Gastroesophageal sphincter (tissue), 3 donors: ENCODE measurements around the gene LRCOL1.

ENCODE experiments used
- CTCF ChIP-seq, 4 experiments: fragments of 200-600 bp in 2 of 4; fragments of 450-650 bp in 2 of 4; sonication (generic) in 1 of 4; IDR thresholded peaks; one replicate each; pipeline ENCODE4 v1.5.1; 2017 to 2019; ENCODE audit warnings: antibody characterized with exemption in 4 of 4, mild to moderate bottlenecking in 2 of 4, moderate library complexity in 2 of 4
- POLR2A ChIP-seq, 2 donors: fragments of 450-650 bp; IDR thresholded peaks; one replicate each; pipeline ENCODE4 v1.6.1; 2017; ENCODE audit warnings: antibody characterized with exemption in 2 of 2, mild to moderate bottlenecking in 2 of 2, moderate library complexity in 1 of 2

GRCh38 chr12:132631666-132632065, 21.3 kb upstream of the LRCOL1 start:
- TF ChIP-seq CTCF (IDR thresholded peaks at IDR 0.05) (no peak), POLR2A (IDR thresholded peaks at IDR 0.05) (no peak)
